ENCODE results near the gene GSC. TPM values are rescaled to one million over a fixed set of nuclear protein-coding genes. Genes with fewer than 3 reads are reported as not detected.

GSC gene
- total RNA-seq, 2 donors from 2014 or later: 37.0 to 94.4 TPM

DNA sequence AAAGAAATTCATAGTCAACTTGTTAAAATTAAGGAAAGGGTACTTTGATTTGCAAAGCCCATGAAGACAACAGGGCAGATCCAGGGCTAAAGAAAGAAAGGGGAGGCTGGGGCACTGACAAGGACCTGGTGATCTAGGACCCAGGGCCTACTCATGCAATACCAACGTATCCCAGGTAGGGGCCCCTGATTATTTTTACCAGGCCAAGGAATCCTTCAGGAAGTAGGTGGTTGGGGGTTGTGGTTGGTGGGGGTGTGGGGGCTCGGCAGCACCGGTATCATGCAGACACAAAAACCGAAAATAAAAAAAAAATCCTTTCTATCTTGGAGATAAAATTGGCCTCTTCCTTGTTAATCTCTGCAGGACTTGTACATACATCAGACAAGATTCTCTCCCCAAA is 47.5 kb downstream of the GSC start:
- no peak overlapping the region for H3K27ac ChIP-seq (ENCODE audit: low read depth, low read length)
- 87% methylated on average over 4 of the region's 4 CpGs; no CpG with 5 or more reads in 1 of the 2 experiments for WGBS, 2 experiments (ENCODE audit: insufficient coverage in 1 of 2, insufficient read length in 1 of 2)
- H3K4me3 ChIP-seq (ENCODE audit: low read length): no peak overlapping the region
- Mint-ChIP-seq H3K36me3 (ENCODE audit: low read depth) (no peaks in the 10 kb centered on the region), H3K27ac (no peak overlapping the region), H3K27me3 (ENCODE audit: insufficient read depth) (no peaks in the 10 kb centered on the region), H3K4me1 (peaks cover 4% of the 10 kb centered on the region), H3K4me3 (no peak overlapping the region), H3K9me3 (no peaks in the 10 kb centered on the region)
- no peak overlapping the region for H3K9ac ChIP-seq (ENCODE audit: extremely low read depth, low read length, poor library complexity, severe bottlenecking)
- H3K9me3 ChIP-seq (ENCODE audit: control insufficient read depth, low read length): no peaks in the 10 kb centered on the region
- no peaks in the 10 kb centered on the region for H3K4me1 ChIP-seq (ENCODE audit: control insufficient read depth, insufficient read depth, low read length)
- TF ChIP-seq, protein P1, sequence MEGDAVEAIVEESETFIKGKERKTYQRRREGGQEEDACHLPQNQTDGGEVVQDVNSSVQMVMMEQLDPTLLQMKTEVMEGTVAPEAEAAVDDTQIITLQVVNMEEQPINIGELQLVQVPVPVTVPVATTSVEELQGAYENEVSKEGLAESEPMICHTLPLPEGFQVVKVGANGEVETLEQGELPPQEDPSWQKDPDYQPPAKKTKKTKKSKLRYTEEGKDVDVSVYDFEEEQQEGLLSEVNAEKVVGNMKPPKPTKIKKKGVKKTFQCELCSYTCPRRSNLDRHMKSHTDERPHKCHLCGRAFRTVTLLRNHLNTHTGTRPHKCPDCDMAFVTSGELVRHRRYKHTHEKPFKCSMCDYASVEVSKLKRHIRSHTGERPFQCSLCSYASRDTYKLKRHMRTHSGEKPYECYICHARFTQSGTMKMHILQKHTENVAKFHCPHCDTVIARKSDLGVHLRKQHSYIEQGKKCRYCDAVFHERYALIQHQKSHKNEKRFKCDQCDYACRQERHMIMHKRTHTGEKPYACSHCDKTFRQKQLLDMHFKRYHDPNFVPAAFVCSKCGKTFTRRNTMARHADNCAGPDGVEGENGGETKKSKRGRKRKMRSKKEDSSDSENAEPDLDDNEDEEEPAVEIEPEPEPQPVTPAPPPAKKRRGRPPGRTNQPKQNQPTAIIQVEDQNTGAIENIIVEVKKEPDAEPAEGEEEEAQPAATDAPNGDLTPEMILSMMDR (conservative IDR thresholded peaks at IDR 0.05): peak; percentile 10
- DNase-seq: no peak
- H3K27me3 ChIP-seq (ENCODE audit: control insufficient read depth, insufficient read depth, low read length, poor library complexity, severe bottlenecking): no peaks in the 10 kb centered on the region
- no peaks in the 10 kb centered on the region for H3K36me3 ChIP-seq (ENCODE audit: control insufficient read depth, insufficient read depth, low read length)

Other genes starting within 250 kb of the GSC start
- gene SERPINA4, start 208.7 kb downstream of the GSC start, total RNA-seq: not detected
- gene SERPINA5, start 188.7 kb downstream of the GSC start, total RNA-seq: 1 to 10 TPM; 1.5 to 2.8 TPM
- under 1 TPM in 1 of 2 donors, not detected in 1; 0.27 TPM for gene SERPINA3, start 157.7 kb downstream of the GSC start, total RNA-seq

Data from endodermal cell (in vitro differentiated cells).